Suprapubic skin (tissue), 4 donors: ENCODE measurements around the gene OSBPL3. TPM values are rescaled to one million over a fixed set of nuclear protein-coding genes. Genes with fewer than 3 reads are reported as not detected.

ENCODE experiments used
- DNase-seq, 2 donors: peaks; one replicate each; pipeline ENCODE4 v3.0.0-alpha.2; 2019; ENCODE audit warnings: low spot score in 2 of 2
- H3K27ac ChIP-seq: fragments of 200-600 bp; sonication (generic); one replicate; pipeline ENCODE4 v1.5.1; 2019
- H3K27me3 ChIP-seq: fragments of 200-600 bp; sonication (generic); one replicate; pipeline ENCODE4 v1.5.1; 2019
- H3K36me3 ChIP-seq: fragments of 200-600 bp; sonication (generic); one replicate; pipeline ENCODE4 v1.5.1; 2019
- H3K4me1 ChIP-seq: fragments of 200-600 bp; sonication (generic); one replicate; pipeline ENCODE4 v1.5.1; 2019
- H3K4me3 ChIP-seq: fragments of 200-600 bp; sonication (generic); one replicate; pipeline ENCODE4 v1.5.1; 2019; ENCODE audit warnings: mild to moderate bottlenecking
- H3K9me3 ChIP-seq: fragments of 200-600 bp; sonication (generic); one replicate; pipeline ENCODE4 v1.5.1; 2019
- EP300 ChIP-seq: sonication (generic); formaldehyde crosslinking; IDR thresholded peaks from one replicate; pipeline ENCODE4 v1.6.1; 2017; ENCODE audit warnings: antibody characterized with exemption
- POLR2A ChIP-seq, 2 donors: fragments of 450-650 bp; IDR thresholded peaks; one replicate each; pipeline ENCODE4 v1.6.1; 2017; ENCODE audit warnings: antibody characterized with exemption in 2 of 2, mild to moderate bottlenecking in 2 of 2, moderate library complexity in 2 of 2
- POLR2AphosphoS5 ChIP-seq, 3 donors: sonication (generic); formaldehyde crosslinking; IDR thresholded peaks; one replicate each; pipeline ENCODE4 v1.6.1; 2017; ENCODE audit warnings: antibody characterized with exemption in 3 of 3
- WGBS: methylation state at CpG from one replicate; pipeline ENCODE4 v1.1.5; 2018; 5-methylcytosine and 5-hydroxymethylcytosine counted together
- total RNA-seq, 4 donors: library from RNA; depleted of rRNA; stranded (reverse); fragments of >200 nt; gene quantifications; one replicate each; pipeline ENCODE4 v1.1.0, GENCODE V29; 2016
- TF ChIP-seq, protein P1 (sequence below), 2 donors: fragments of 200-600 bp in 1 of 2; fragments of 450-650 bp in 1 of 2; sonication (generic) in 1 of 2; IDR thresholded peaks; one replicate each; pipeline ENCODE4 v1.5.1; 2016 to 2019; ENCODE audit warnings: antibody characterized with exemption in 2 of 2, mild to moderate bottlenecking in 1 of 2, moderate library complexity in 1 of 2

OSBPL3 gene
- total RNA-seq, 4 donors from 2014 or later: 22.0 to 49.0 (median 27.3) TPM

DNA sequence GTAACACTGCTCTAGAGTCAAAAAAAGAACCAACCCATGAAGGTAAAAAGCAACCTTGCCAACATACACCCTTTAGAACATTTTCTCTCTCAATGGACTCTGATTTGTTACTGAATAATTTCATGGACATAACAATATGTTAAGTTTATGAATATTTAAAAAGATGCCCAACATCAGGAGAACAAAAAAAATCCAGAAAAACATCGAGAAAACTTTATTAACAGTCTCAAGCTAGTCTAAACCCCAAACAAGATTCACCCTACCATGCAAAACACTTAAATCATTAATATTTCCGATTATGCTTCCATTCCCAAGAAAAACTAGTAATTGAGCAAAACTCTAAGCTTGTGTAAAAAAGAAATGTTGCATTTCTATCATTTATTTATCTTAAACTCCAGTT, 46.7 kb downstream of the OSBPL3 start:
- H3K4me1 ChIP-seq: peaks cover 7% of the 10 kb centered on the region
- no peak overlapping the region for H3K27ac ChIP-seq
- TF ChIP-seq, protein P1, sequence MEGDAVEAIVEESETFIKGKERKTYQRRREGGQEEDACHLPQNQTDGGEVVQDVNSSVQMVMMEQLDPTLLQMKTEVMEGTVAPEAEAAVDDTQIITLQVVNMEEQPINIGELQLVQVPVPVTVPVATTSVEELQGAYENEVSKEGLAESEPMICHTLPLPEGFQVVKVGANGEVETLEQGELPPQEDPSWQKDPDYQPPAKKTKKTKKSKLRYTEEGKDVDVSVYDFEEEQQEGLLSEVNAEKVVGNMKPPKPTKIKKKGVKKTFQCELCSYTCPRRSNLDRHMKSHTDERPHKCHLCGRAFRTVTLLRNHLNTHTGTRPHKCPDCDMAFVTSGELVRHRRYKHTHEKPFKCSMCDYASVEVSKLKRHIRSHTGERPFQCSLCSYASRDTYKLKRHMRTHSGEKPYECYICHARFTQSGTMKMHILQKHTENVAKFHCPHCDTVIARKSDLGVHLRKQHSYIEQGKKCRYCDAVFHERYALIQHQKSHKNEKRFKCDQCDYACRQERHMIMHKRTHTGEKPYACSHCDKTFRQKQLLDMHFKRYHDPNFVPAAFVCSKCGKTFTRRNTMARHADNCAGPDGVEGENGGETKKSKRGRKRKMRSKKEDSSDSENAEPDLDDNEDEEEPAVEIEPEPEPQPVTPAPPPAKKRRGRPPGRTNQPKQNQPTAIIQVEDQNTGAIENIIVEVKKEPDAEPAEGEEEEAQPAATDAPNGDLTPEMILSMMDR (IDR thresholded peaks at IDR 0.05): no peak
- TF ChIP-seq POLR2A (IDR thresholded peaks at IDR 0.05) (no peak), EP300 (no peak), POLR2AphosphoS5 (IDR thresholded peaks at IDR 0.05) (no peak)
- no peak overlapping the region for H3K4me3 ChIP-seq
- 93% methylated on average over 2 of the region's 2 CpGs for WGBS
- H3K27me3 ChIP-seq: no peaks in the 10 kb centered on the region
- no peak for DNase-seq
- no peaks in the 10 kb centered on the region for H3K36me3 ChIP-seq
- no peaks in the 10 kb centered on the region for H3K9me3 ChIP-seq

DNA sequence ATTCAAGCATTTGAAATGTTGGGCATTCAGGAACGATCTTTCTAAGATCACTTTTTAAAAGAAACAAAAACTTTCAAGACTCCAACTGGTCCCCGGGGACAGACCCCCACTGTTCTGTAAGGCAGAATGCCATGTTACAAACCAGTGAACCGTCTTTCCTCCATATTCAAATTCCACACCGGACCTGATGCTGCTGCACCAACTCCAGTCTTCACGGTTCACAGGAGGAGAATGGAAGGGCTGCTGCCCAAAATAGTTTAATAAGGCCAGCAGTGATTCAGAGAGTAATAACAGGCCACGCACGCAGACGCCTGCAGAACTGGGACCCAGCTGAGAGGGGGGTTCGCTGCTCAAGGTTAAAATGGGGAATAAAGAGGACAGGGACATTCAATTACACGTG, 47.2 kb downstream of the OSBPL3 start:
- H3K9me3 ChIP-seq: no peaks in the 10 kb centered on the region
- 96% methylated on average over 9 of the region's 10 CpGs for WGBS
- H3K36me3 ChIP-seq: no peaks in the 10 kb centered on the region
- H3K4me3 ChIP-seq: no peak overlapping the region
- no peak for DNase-seq
- TF ChIP-seq EP300 (no peak), POLR2A (IDR thresholded peaks at IDR 0.05) (no peak), POLR2AphosphoS5 (IDR thresholded peaks at IDR 0.05) (no peak)
- TF ChIP-seq, protein P1 (IDR thresholded peaks at IDR 0.05): no peak
- no peak overlapping the region for H3K27ac ChIP-seq
- H3K4me1 ChIP-seq: peaks cover 8% of the 10 kb centered on the region
- H3K27me3 ChIP-seq: no peaks in the 10 kb centered on the region

DNA sequence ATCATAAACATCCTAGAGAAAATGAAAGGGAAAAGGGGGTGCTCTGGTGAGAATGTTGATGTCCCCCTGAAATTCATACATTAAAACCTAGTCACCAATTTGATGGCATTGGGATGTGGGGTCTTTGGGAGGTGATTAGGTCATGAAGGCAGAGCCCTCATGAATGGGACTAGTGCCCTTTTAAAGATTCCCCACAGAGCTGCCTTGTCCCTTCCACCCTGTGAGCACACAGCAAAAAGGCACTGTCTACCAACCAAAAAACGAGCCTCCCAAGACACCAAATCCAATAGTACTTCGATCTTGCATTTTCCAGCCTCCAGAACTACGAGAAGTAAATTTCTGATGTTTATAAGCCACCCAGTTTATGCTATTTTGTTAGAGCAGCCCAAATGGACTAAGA, 47.6 kb downstream of the OSBPL3 start:
- no peaks in the 10 kb centered on the region for H3K36me3 ChIP-seq
- WGBS: 92% methylated on average over 3 of the region's 3 CpGs
- H3K27me3 ChIP-seq: no peaks in the 10 kb centered on the region
- H3K4me3 ChIP-seq: no peak overlapping the region
- no peaks in the 10 kb centered on the region for H3K9me3 ChIP-seq
- H3K4me1 ChIP-seq: peaks cover 13% of the 10 kb centered on the region
- TF ChIP-seq EP300 (no peak), POLR2AphosphoS5 (IDR thresholded peaks at IDR 0.05) (no peak), POLR2A (IDR thresholded peaks at IDR 0.05) (no peak)
- TF ChIP-seq, protein P1 (IDR thresholded peaks at IDR 0.05): no peak
- DNase-seq: no peak
- no peak overlapping the region for H3K27ac ChIP-seq

DNA sequence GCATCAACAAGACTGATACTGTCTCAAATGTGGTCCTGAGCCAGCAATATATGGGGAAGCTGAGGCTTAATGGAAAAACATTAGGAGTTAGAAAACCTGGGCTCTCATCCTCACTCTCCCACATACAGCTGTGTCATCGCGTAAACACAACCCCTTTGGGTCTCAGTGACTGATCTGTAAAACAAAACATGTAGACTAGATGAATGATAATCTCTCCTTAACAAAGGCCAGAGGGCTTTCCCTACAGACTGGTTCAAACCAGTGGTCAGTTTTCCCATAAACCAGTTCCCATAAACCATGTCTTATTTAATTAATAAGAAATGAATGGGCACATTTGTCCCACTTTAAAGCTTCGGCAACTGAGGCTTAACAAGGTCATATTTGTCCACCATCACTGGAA, 48.1 kb downstream of the OSBPL3 start:
- H3K4me3 ChIP-seq: no peak overlapping the region
- H3K9me3 ChIP-seq: no peaks in the 10 kb centered on the region
- H3K4me1 ChIP-seq: peaks cover 18% of the 10 kb centered on the region
- DNase-seq: no peak
- WGBS: 96% methylated on average over 3 of the region's 3 CpGs
- no peaks in the 10 kb centered on the region for H3K36me3 ChIP-seq
- H3K27ac ChIP-seq: no peak overlapping the region
- no peak for TF ChIP-seq POLR2AphosphoS5 (IDR thresholded peaks at IDR 0.05)
- no peak for TF ChIP-seq EP300
- TF ChIP-seq, protein P1 (IDR thresholded peaks at IDR 0.05): no peak
- TF ChIP-seq POLR2A (IDR thresholded peaks at IDR 0.05): no peak
- no peaks in the 10 kb centered on the region for H3K27me3 ChIP-seq

DNA sequence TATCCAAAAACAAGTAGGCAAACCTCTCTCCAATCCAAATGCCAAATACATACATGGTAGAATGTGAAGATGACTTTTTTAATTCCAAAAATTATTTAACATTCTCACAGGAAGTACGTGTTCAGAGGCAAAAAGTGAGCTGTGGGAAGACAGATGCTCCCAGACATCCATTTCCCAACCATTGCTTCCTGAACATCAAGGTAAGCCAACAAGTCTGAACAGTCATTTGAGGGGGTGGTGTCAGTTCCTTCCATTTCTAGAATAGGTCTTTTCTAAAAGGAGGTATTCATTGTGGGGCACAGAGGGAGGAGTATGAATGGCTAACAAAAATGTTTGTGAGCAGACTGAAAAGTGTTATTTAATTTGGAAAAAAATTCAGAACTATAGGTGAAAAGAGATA, 49.1 kb downstream of the OSBPL3 start:
- Histone ChIP-seq H3K9me3 (no peaks in the 10 kb centered on the region), H3K27ac (no peak overlapping the region), H3K36me3 (no peaks in the 10 kb centered on the region), H3K4me1 (peaks cover 21% of the 10 kb centered on the region), H3K4me3 (no peak overlapping the region), H3K27me3 (no peaks in the 10 kb centered on the region)
- no peak for DNase-seq
- WGBS: 82% methylated on average over 1 of the region's 1 CpG
- TF ChIP-seq EP300: no peak
- no peak for TF ChIP-seq POLR2A (IDR thresholded peaks at IDR 0.05)
- TF ChIP-seq POLR2AphosphoS5 (IDR thresholded peaks at IDR 0.05): no peak
- TF ChIP-seq, protein P1 (IDR thresholded peaks at IDR 0.05): no peak
